ENCODE results near the gene SLC35G4. TPM values are rescaled to one million over a fixed set of nuclear protein-coding genes. Genes with fewer than 3 reads are reported as not detected.
"Not testable (repeated sequence)": the region's sequence is repeated elsewhere in the genome, so short reads cannot be mapped to it uniquely, and the experiment has no call there.

The SLC35G4 gene
- total RNA-seq: not detected

- TF ChIP-seq, protein P1, sequence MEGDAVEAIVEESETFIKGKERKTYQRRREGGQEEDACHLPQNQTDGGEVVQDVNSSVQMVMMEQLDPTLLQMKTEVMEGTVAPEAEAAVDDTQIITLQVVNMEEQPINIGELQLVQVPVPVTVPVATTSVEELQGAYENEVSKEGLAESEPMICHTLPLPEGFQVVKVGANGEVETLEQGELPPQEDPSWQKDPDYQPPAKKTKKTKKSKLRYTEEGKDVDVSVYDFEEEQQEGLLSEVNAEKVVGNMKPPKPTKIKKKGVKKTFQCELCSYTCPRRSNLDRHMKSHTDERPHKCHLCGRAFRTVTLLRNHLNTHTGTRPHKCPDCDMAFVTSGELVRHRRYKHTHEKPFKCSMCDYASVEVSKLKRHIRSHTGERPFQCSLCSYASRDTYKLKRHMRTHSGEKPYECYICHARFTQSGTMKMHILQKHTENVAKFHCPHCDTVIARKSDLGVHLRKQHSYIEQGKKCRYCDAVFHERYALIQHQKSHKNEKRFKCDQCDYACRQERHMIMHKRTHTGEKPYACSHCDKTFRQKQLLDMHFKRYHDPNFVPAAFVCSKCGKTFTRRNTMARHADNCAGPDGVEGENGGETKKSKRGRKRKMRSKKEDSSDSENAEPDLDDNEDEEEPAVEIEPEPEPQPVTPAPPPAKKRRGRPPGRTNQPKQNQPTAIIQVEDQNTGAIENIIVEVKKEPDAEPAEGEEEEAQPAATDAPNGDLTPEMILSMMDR (IDR thresholded peaks at IDR 0.05; ENCODE audit: low read depth): not testable (repeated sequence)
Measured at GRCh38 chr18:11609488-11609887, at the start of gene SLC35G4. SLC35G4 (plus strand) TSS chr18:11609596; CDS start chr18:11609596, 0 bp downstream.

GRCh38 chr18:11561293-11561692 is 48.1 kb upstream of the SLC35G4 start:
- TF ChIP-seq, protein P1 (IDR thresholded peaks at IDR 0.05; ENCODE audit: low read depth): no peak

- TF ChIP-seq, protein P1 (IDR thresholded peaks at IDR 0.05; ENCODE audit: low read depth): no peak
Measured at GRCh38 chr18:11565716-11566115, 43.7 kb upstream of the SLC35G4 start.

GRCh38 chr18:11566236-11566965 is 43.0 kb upstream of the SLC35G4 start:
- TF ChIP-seq, protein P1 (IDR thresholded peaks at IDR 0.05; ENCODE audit: low read depth): no peak

DNA sequence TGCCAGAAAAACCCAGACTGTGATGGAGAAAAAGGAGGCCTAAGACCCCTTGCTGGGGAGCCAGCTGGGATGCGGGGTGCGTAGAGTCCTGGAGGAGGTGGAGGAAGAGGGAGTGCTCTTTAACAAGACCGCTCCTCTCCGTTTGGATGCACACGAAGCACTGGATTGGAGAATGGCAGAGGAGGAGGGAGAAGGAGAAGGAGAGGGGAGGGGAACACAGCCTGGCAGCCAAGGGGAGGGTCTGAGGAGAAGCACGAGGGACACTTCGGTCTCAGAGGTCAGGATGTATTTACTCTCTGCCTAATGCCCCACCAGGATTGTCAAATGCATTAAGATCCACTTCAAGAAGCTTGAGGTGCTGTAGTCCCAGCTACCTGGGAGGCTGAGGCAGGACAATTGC is 42.0 kb upstream of the SLC35G4 start:
- TF ChIP-seq, protein P1 (IDR thresholded peaks at IDR 0.05; ENCODE audit: low read depth): no peak

DNA sequence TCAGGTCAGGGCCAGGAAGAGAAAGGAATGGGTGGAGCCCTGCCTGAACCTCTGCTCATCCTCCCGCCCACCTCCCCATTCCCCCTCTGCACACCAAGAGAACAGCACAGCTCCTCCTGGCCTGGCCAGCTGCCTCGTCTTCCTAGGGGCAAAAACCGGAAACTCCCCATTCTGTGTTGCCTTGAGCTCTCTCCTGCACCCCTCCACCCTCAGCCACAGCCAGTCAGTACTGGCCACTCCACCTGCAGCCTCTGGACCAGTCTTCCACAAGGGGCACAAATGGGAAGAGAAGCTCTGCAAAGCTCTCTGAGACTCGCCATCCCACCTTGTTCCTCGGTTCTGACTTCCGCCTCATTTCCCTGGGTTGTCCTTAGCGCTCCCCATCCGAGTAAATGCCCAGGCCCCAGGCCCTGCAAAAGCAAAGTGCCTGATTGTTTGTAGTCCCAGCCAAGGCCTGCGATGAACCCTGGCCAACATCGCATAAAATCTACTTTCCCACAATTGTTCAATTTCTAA is 39.3 kb upstream of the SLC35G4 start:
- TF ChIP-seq, protein P1 (IDR thresholded peaks at IDR 0.05; ENCODE audit: low read depth): no peak

DNA sequence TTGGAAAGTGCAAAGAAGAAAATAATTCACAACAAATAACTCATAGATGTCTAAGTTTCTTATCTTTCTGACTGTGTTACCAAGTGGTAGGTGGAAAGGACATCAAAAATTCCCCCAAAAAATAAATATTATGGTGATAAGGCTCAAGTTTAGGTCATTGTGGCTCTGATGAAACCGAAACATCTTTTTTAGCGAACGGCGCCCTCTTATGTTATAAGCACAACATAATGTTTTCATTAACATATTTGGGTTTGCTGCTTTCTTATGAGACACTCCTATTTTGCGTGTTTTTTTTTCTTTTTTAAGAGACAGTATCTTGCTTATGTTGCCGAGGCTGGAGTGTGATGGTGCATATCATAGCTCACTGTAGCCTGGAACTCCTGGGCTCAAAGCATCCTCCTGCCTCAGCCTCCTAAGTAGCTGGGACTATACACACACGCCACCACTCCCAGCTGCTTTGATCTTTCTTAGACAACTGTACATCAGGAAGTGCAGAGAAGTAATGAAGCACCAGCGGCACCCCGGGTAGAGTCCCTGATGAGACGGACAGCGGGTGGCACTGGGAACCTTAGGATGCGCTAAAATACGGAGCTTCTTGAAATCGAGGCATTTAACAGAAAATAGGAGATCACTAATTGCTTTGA is 38.5 kb upstream of the SLC35G4 start:
- TF ChIP-seq, protein P1 (IDR thresholded peaks at IDR 0.05; ENCODE audit: low read depth): no peak

Measured in subcutaneous adipose tissue (tissue), 4 donors.